Upper lobe of right lung (tissue), 1 donor: ENCODE measurements around the gene SIRPD. TPM values are rescaled to one million over a fixed set of nuclear protein-coding genes. Genes with fewer than 3 reads are reported as not detected.

ENCODE experiments used
- ATAC-seq: fragments of 200-7000 bp; cut with Tn5 transposase; one replicate; pipeline ENCODE4 v1.9.1; 2020; ENCODE audit warnings: mild to moderate bottlenecking, moderate library complexity
- DNase-seq: peaks from one replicate; pipeline ENCODE4 v3.0.0-alpha.2; 2020
- H3K27ac ChIP-seq: fragments of 200-600 bp; one replicate; pipeline ENCODE4 v1.8.0; 2022
- H3K27me3 ChIP-seq: fragments of 200-600 bp; one replicate; pipeline ENCODE4 v1.8.0; 2022; ENCODE audit warnings: mild to moderate bottlenecking
- H3K36me3 ChIP-seq: fragments of 200-600 bp; one replicate; pipeline ENCODE4 v1.8.0; 2022
- H3K4me1 ChIP-seq: fragments of 200-600 bp; one replicate; pipeline ENCODE4 v1.8.0; 2022
- H3K4me3 ChIP-seq: fragments of 200-600 bp; one replicate; pipeline ENCODE4 v1.8.0; 2022; ENCODE audit warnings: mild to moderate bottlenecking
- H3K9me3 ChIP-seq: fragments of 200-600 bp; one replicate; pipeline ENCODE4 v1.8.0; 2022
- intact Hi-C: fragments of 100-400 bp; cut with DNase I; formaldehyde crosslinking; loops from one replicate; pipeline ENCODE4 v1.11.0; 2022
- total RNA-seq: library from RNA; stranded (reverse); fragmentation: NEBNext Ultra II Directional; extraction: Animal tissue kit (Norgen Biotek cat#: 25700); gene quantifications from one replicate; pipeline ENCODE4 v1.2.1, GENCODE V29; 2021
- TF ChIP-seq, protein P1 (sequence below): fragments of 200-600 bp; IDR thresholded peaks from one replicate; pipeline ENCODE4 v1.8.0; 2022; ENCODE audit warnings: antibody characterized with exemption
- donor health status: DM: no; HTN: yes; CAD: no; lungs with severe emphysema.

Gene SIRPD
- total RNA-seq, 1 donor from 2014 or later = 0.78 TPM

DNA sequence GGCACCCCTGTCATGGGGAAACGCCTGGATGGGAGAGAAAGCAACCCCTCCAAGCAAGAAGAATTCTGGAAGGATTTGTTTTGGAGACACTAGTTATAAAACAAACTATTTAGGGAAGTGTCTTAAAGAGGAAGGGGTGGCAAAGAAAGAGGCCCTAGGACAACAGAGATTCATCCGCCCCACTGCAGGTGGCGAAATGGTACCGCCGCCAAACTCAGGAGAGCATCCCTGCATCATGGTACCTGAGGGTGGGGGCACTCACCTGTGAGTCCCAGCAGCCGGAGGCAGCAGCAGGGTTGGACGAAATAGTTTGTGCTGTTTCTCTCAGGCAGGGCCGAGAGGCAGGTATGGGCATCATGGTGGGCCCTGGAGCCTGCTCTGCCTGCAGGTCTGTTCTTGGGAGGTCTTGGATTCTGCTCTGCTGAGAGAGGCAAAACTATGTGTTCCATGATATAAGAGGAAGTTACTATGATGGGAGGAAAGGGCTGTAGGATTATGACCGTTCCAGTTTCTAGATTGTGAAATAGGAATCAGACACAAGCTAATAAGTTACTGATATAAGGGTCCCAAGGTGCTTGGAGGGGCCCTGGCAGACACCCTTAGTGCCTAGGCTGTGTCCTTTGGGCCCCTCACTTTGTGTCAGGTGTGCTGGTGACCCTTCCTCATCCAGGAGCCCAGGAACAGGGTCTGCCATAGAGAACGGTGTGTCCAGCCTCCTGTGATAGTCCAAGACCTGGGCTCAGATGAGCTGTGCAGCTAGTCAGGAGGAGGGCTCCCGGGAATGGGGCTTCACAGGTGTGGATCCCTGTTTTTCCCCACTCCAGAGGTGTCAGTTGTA, 20.4 kb downstream of the SIRPD start:
- Histone ChIP-seq H3K9me3 (no peaks in the 10 kb centered on the region), H3K4me3 (no peak overlapping the region), H3K27ac (peak overlapping the region; percentile 79), H3K27me3 (no peaks in the 10 kb centered on the region), H3K4me1 (no peaks in the 10 kb centered on the region), H3K36me3 (no peaks in the 10 kb centered on the region)
- DNase-seq (no peak), ATAC-seq (peak; percentile 62)
- TF ChIP-seq, protein P1, sequence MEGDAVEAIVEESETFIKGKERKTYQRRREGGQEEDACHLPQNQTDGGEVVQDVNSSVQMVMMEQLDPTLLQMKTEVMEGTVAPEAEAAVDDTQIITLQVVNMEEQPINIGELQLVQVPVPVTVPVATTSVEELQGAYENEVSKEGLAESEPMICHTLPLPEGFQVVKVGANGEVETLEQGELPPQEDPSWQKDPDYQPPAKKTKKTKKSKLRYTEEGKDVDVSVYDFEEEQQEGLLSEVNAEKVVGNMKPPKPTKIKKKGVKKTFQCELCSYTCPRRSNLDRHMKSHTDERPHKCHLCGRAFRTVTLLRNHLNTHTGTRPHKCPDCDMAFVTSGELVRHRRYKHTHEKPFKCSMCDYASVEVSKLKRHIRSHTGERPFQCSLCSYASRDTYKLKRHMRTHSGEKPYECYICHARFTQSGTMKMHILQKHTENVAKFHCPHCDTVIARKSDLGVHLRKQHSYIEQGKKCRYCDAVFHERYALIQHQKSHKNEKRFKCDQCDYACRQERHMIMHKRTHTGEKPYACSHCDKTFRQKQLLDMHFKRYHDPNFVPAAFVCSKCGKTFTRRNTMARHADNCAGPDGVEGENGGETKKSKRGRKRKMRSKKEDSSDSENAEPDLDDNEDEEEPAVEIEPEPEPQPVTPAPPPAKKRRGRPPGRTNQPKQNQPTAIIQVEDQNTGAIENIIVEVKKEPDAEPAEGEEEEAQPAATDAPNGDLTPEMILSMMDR = no peak
- intact Hi-C loops = no loop called here

DNA sequence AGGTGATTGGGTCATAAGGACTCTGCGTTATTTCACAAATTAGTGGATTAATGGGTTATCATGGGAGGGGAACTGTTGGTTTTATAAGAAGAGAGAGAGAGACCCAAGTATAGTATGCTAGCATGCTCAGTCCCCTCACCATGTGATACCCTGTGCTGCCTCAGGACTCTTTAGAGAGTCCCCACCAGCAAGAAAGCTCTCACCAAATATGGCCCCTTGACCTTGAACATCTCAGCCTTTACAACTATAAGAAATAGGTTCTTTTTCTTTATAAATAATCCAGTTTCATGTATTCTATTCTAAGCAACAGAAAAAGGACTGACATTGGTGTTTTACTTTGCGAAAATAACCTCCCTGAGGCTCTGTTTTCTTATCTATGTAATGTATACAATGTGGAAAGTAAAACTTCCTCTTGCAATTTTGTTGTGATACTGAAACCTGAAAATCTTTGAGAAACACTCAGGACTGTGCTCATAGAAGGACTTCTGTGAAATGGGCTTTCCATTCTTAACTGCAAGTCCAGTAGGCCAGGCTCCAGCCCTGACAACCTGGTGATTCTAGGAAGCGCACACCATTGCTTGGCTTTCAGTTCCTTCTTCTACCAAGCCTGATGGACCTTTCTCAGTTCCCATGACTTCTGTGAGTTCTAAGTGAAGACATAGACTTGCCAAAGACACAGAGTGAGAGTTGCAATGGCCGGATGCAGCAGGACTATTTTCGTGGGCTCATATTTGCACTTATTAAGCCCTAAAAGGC, 21.9 kb downstream of the SIRPD start:
- no peak overlapping the region for H3K4me3 ChIP-seq
- no peaks in the 10 kb centered on the region for H3K4me1 ChIP-seq
- DNase-seq (peak; percentile 68), ATAC-seq (peak; percentile 82)
- no peaks in the 10 kb centered on the region for H3K9me3 ChIP-seq
- TF ChIP-seq, protein P1 = no peak
- no peak overlapping the region for H3K27ac ChIP-seq
- intact Hi-C loops = no loop called here
- no peaks in the 10 kb centered on the region for H3K36me3 ChIP-seq
- no peaks in the 10 kb centered on the region for H3K27me3 ChIP-seq

DNA sequence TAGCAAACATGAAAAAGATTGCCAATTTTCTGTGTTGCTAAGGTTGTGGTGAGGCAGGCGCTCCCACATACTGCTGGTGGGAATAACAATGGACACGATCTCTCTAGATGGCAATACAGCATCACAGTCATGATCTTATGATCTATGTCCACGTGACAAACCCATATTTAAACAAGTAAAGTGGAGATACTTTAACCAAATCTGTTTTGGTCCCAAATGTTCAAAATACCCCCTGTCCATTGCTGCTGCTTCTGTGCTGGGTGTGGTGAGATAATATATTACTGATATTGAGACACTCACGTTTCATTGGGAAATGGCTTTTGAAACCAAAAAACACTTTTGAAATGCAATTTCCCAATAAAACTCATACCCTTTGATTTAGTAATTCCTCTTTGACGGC, 23.0 kb downstream of the SIRPD start:
- intact Hi-C loops = no loop called here
- no peaks in the 10 kb centered on the region for H3K36me3 ChIP-seq
- no peaks in the 10 kb centered on the region for H3K9me3 ChIP-seq
- no peaks in the 10 kb centered on the region for H3K4me1 ChIP-seq
- TF ChIP-seq, protein P1 = no peak
- H3K27ac ChIP-seq = no peak overlapping the region
- DNase-seq (no peak), ATAC-seq (no peak)
- no peaks in the 10 kb centered on the region for H3K27me3 ChIP-seq
- no peak overlapping the region for H3K4me3 ChIP-seq

DNA sequence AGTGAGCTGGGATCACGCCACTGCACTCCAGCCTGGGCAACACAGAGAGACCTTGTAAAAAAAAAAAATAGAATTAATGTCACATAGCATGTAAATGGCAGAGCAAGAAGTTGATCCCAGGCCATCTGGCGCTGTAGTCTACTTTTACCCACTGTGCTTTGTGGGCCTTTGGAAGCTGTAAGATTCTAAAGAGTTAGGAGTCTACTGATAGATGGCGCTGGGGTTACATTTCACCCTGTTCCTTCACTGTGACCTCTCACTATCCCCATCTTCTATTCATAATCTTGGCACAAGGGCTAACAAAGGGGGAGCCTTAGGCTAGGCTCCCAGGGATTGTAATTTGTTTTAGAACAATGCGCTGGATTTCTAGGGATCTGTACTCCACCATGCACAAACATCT, 24.4 kb downstream of the SIRPD start:
- Histone ChIP-seq H3K9me3 (no peaks in the 10 kb centered on the region), H3K27ac (no peak overlapping the region), H3K4me3 (no peak overlapping the region), H3K27me3 (no peaks in the 10 kb centered on the region), H3K36me3 (no peaks in the 10 kb centered on the region), H3K4me1 (no peaks in the 10 kb centered on the region)
- TF ChIP-seq, protein P1 = no peak
- DNase-seq (no peak), ATAC-seq (no peak)
- intact Hi-C loops = no loop called here

DNA sequence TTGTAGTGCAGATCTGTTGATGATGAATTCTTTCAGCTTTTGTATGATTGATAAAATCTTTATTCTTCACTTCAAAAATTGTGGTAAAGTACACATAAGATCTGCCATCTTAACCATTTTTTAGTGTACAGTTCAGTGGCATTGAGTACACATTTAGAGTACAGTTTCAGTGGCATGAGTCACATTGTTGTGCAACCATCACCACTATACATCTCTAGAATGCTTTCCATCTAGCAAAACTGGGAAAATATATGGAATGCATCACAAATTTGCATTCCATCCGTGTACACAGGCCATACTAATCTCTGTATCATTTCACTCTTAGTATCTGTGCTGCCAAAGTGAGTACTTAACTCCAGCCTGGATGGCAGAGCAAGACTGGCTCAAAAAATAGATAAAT, 28.7 kb downstream of the SIRPD start:
- DNase-seq = no peak

More for the DNA sequence above, 28.7 kb downstream of the SIRPD start:
- no peaks in the 10 kb centered on the region for H3K4me1 ChIP-seq
- H3K27me3 ChIP-seq = no peaks in the 10 kb centered on the region
- no peaks in the 10 kb centered on the region for H3K9me3 ChIP-seq
- H3K36me3 ChIP-seq = no peaks in the 10 kb centered on the region
- no peak overlapping the region for H3K4me3 ChIP-seq
- TF ChIP-seq, protein P1 = no peak
- intact Hi-C loops = no loop called here
- H3K27ac ChIP-seq = no peak overlapping the region
- ATAC-seq = no peak
